Gastroesophageal sphincter (tissue), 4 donors: Measurements from ENCODE around the gene GSTM4. TPM values are rescaled to one million over a fixed set of nuclear protein-coding genes. Genes with fewer than 3 reads are reported as not detected.
A peak's percentile ranks its signal among the peaks of the same experiment; 100 is the strongest.

Experiments
- ATAC-seq: fragments of 150-250 bp; one replicate; pipeline ENCODE4 v1.9.1; 2016; ENCODE audit warnings: mild to moderate bottlenecking, moderate library complexity
- H3K27ac ChIP-seq, 4 donors: fragments of 200-600 bp; sonication (generic) in 3 of 4; 1 replicate in 3 of 4; 2 replicates in 1 of 4; pipeline ENCODE4 v1.5.1; 2016 to 2019
- H3K27me3 ChIP-seq: fragments of 200-600 bp; sonication (generic); one replicate; pipeline ENCODE4 v1.5.1; 2019
- H3K36me3 ChIP-seq, 2 donors: fragments of 200-600 bp; sonication (generic); one replicate each; pipeline ENCODE4 v1.5.1; 2019; ENCODE audit warnings: control low read depth in 1 of 2
- H3K4me1 ChIP-seq, 3 donors: fragments of 200-600 bp; sonication (generic); 1 replicate in 2 of 3; 2 replicates in 1 of 3; pipeline ENCODE4 v1.5.1; 2016 to 2019; ENCODE audit warnings: control low read depth in 2 of 3
- H3K4me3 ChIP-seq, 2 donors: fragments of 200-600 bp; sonication (generic); one replicate each; pipeline ENCODE4 v1.5.1; 2019; ENCODE audit warnings: mild to moderate bottlenecking in 1 of 2, moderate library complexity in 1 of 2
- H3K9me3 ChIP-seq, 3 donors: fragments of 200-600 bp; sonication (generic); one replicate each; pipeline ENCODE4 v1.5.1; 2017 to 2019; ENCODE audit warnings: control low read depth in 2 of 3
- EP300 ChIP-seq: sonication (generic); formaldehyde crosslinking; IDR thresholded peaks from one replicate; pipeline ENCODE4 v1.6.1; 2017; ENCODE audit warnings: antibody characterized with exemption, mild to moderate bottlenecking
- POLR2A ChIP-seq, 2 donors: fragments of 450-650 bp; IDR thresholded peaks; one replicate each; pipeline ENCODE4 v1.6.1; 2017; ENCODE audit warnings: antibody characterized with exemption in 2 of 2, mild to moderate bottlenecking in 2 of 2, moderate library complexity in 1 of 2
- POLR2AphosphoS5 ChIP-seq: sonication (generic); formaldehyde crosslinking; IDR thresholded peaks from one replicate; pipeline ENCODE4 v1.6.1; 2017; ENCODE audit warnings: antibody characterized with exemption
- WGBS, 2 donors: methylation state at CpG; one replicate each; pipeline ENCODE4 v1.1.5; 2018; ENCODE audit warnings: low coverage in 1 of 2; 5-methylcytosine and 5-hydroxymethylcytosine counted together
- total RNA-seq, 4 donors: library from RNA; depleted of rRNA; stranded (reverse); fragments of >200 nt; gene quantifications; one replicate each; pipeline ENCODE4 v1.1.0, GENCODE V29; 2016
- TF ChIP-seq, protein P1 (sequence below), 4 experiments: fragments of 200-600 bp in 2 of 4; fragments of 450-650 bp in 2 of 4; sonication (generic) in 1 of 4; IDR thresholded peaks; one replicate each; pipeline ENCODE4 v1.5.1; 2017 to 2019; ENCODE audit warnings: antibody characterized with exemption in 4 of 4, mild to moderate bottlenecking in 2 of 4, moderate library complexity in 2 of 4

GSTM4 gene
- total RNA-seq, 4 donors from 2014 or later, result 21.4 to 71.0 (median 42.4) TPM

DNA sequence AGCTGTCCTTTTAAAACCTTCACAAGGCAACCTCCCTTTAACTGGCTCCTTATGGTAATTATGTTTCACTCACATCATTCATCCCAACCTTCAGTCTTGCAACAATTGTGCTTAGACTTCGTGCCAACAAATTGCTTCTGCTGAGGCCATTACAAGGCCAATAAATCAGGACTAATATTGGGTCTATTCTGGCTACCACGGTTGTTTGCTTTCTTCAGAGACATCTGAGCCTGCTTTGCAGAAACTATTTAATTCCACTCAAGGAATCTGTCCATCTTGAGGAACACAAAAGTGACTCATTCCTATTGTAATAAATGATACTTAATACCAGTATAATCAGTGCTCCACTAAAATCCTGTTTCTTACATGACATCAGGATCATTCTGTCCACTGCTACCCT lies 2.6 kb upstream of the GSTM4 start:
- Histone ChIP-seq H3K27me3 (no peaks in the 10 kb centered on the region), H3K36me3 (peaks cover 0 to 4% of the 10 kb centered on the region in 2 donors), H3K4me1 (peaks cover 0 to 29% (median 11%) of the 10 kb centered on the region in 3 donors), H3K9me3 (no peaks in the 10 kb centered on the region), H3K4me3 (no peak overlapping the region), H3K27ac (no peak overlapping the region)
- TF ChIP-seq, protein P1, sequence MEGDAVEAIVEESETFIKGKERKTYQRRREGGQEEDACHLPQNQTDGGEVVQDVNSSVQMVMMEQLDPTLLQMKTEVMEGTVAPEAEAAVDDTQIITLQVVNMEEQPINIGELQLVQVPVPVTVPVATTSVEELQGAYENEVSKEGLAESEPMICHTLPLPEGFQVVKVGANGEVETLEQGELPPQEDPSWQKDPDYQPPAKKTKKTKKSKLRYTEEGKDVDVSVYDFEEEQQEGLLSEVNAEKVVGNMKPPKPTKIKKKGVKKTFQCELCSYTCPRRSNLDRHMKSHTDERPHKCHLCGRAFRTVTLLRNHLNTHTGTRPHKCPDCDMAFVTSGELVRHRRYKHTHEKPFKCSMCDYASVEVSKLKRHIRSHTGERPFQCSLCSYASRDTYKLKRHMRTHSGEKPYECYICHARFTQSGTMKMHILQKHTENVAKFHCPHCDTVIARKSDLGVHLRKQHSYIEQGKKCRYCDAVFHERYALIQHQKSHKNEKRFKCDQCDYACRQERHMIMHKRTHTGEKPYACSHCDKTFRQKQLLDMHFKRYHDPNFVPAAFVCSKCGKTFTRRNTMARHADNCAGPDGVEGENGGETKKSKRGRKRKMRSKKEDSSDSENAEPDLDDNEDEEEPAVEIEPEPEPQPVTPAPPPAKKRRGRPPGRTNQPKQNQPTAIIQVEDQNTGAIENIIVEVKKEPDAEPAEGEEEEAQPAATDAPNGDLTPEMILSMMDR (IDR thresholded peaks at IDR 0.05), result no peak
- no peak for TF ChIP-seq POLR2AphosphoS5
- no peak for TF ChIP-seq EP300
- TF ChIP-seq POLR2A (IDR thresholded peaks at IDR 0.05), result no peak
- ATAC-seq, result no peak
- 60 to 74% methylated on average over 2 of the region's 2 CpGs for WGBS, 2 donors

DNA sequence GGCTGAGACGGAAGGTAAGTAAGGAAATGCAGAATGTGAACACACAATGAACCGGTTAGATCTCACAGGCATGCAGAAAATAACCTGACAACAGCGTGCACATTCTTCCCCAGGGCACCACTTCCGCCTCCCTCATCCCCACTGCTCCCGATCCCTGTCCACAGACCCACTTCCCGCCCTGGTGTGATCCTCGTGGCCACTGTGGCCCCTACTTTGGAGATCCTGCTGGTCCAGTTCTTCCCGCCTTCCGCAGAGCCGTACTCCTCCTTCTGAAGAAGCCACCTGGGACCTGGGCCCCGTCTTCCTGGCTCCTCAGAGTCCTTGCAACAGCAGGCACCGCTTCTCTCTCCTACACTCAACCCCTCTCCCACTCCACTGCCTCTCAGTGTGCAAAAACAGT lies 1.4 kb upstream of the GSTM4 start:
- Histone ChIP-seq H3K36me3 (peaks cover 0 to 17% of the 10 kb centered on the region in 2 donors), H3K27me3 (no peaks in the 10 kb centered on the region), H3K4me1 (peaks cover 0 to 29% (median 11%) of the 10 kb centered on the region in 3 donors), H3K4me3 (no peak overlapping the region), H3K27ac (peak overlapping the region in 3 of 4 donors; percentile 88 to 90 (median 89)), H3K9me3 (no peaks in the 10 kb centered on the region)
- WGBS, 2 donors, result 87 to 89% methylated on average over 5 to 12 of the region's 12 CpGs
- TF ChIP-seq, protein P1 (IDR thresholded peaks at IDR 0.05), result no peak
- TF ChIP-seq POLR2A (IDR thresholded peaks at IDR 0.05) (no peak), POLR2AphosphoS5 (no peak), EP300 (no peak)
- no peak for ATAC-seq

DNA sequence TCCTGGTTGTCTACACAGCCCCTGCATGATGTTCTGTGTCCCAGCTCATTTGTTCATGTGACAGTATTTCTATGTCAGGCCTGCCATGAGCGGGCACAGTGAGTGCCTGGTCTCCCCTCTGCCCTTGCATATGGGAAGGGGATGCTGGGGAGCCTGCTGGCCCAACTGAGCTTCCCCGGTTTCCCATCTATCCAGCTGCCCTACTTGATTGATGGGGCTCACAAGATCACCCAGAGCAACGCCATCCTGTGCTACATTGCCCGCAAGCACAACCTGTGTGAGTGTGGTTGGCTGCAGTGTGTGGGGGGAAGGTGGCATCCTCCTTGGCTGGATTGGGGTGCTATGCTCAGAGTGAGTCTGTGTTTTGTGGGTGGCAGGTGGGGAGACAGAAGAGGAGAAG lies 1.5 kb downstream of the GSTM4 start:
- WGBS, 2 donors, result 100% methylated on average over 1 of the region's 4 CpGs; no CpG with 5 or more reads in 1 of the 2 donors
- peaks cover 0 to 29% (median 11%) of the 10 kb centered on the region in 3 donors for H3K4me1 ChIP-seq
- H3K9me3 ChIP-seq, result no peaks in the 10 kb centered on the region
- no peaks in the 10 kb centered on the region for H3K27me3 ChIP-seq
- ATAC-seq, result no peak
- no peak overlapping the region for H3K4me3 ChIP-seq
- H3K27ac ChIP-seq, result peak overlapping the region in 3 of 4 donors; percentile 88 to 90 (median 89)
- TF ChIP-seq POLR2A (IDR thresholded peaks at IDR 0.05) (no peak), POLR2AphosphoS5 (no peak)
- H3K36me3 ChIP-seq, result peaks cover 0 to 45% of the 10 kb centered on the region in 2 donors

DNA sequence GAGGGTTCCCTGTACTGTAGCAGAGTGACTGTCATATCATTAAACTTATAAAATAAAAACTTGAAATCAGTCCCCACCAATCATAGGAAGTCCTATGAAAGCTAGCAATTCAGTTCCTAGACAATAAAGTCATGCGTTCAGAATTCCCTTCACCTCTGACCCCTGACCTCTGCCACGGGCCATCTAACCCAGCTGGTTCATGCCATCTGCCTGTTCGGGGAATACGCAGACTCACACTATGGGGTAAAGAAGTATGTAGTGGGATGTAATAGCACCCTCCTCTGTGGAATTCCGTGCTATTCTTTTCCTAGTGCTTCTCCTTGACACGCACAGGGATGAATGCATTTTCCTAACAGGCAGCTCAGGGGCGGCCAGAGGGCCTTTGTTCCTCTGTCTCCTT lies 2.1 kb downstream of the GSTM4 start:
- Histone ChIP-seq H3K4me3 (no peak overlapping the region), H3K4me1 (peaks cover 0 to 29% (median 11%) of the 10 kb centered on the region in 3 donors), H3K27me3 (no peaks in the 10 kb centered on the region), H3K27ac (peak overlapping the region in 1 of 4 donors; percentile 90), H3K9me3 (no peaks in the 10 kb centered on the region), H3K36me3 (peaks cover 0 to 51% of the 10 kb centered on the region in 2 donors)
- WGBS, 2 donors, result 68 to 88% methylated on average over 4 to 7 of the region's 7 CpGs
- ATAC-seq, result no peak
- TF ChIP-seq POLR2AphosphoS5 (no peak), EP300 (no peak), POLR2A (IDR thresholded peaks at IDR 0.05) (no peak)
- TF ChIP-seq, protein P1 (IDR thresholded peaks at IDR 0.05), result no peak

DNA sequence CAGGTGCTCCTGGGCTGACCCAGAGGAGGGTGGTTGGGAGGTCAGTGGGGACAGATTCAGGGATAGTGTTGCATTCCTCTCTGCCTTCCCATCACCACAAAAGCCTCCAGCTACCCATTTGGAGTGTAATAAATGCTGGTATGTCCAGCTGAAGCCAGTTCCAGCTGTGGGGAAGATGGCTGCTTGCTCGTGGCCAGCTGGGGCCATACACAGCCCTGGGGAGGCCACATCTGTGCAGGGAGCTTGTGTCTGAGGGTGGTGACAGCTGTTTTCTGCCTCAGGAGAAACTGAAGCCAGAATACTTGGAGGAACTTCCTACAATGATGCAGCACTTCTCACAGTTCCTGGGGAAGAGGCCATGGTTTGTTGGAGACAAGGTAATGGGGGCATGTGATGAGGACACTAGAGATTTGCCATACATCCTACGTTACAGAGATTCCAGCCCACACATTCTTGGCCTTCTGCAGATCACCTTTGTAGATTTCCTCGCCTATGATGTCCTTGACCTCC lies 2.7 kb downstream of the GSTM4 start:
- ATAC-seq, result no peak
- Histone ChIP-seq H3K4me1 (peaks cover 0 to 29% (median 11%) of the 10 kb centered on the region in 3 donors), H3K36me3 (peaks cover 0 to 51% of the 10 kb centered on the region in 2 donors), H3K27ac (no peak overlapping the region), H3K27me3 (no peaks in the 10 kb centered on the region), H3K9me3 (no peaks in the 10 kb centered on the region), H3K4me3 (no peak overlapping the region)
- TF ChIP-seq EP300 (no peak), POLR2AphosphoS5 (no peak)
- TF ChIP-seq, protein P1 (IDR thresholded peaks at IDR 0.05), result no peak
- WGBS, 2 donors, result 36 to 56% methylated on average over 2 of the region's 3 CpGs
